Measurements from ENCODE around the gene FBXO41. TPM values are rescaled to one million over a fixed set of nuclear protein-coding genes. Genes with fewer than 3 reads are reported as not detected.

FBXO41 gene
- total RNA-seq, 4 donors from 2014 or later, result 0.84 to 13.9 (median 4.4) TPM

GRCh38 chr2:73266061-73266901, 18.0 kb downstream of the FBXO41 start:
- 82 to 88% methylated on average over 16 to 26 of the region's 26 CpGs for WGBS, 2 donors
- Histone ChIP-seq H3K4me3 (no peak overlapping the region), H3K9me3 (no peaks in the 10 kb centered on the region), H3K4me1 (peaks cover 0 to 8% (median 3%) of the 10 kb centered on the region in 4 donors), H3K27ac (no peak overlapping the region), H3K27me3 (peaks cover 0 to 48% of the 10 kb centered on the region in 2 donors), H3K36me3 (no peaks in the 10 kb centered on the region)
- DNase-seq (ENCODE audit: low spot score in 2 of 2), result no peak
- TF ChIP-seq CTCF (IDR thresholded peaks at IDR 0.05) (no peak), POLR2A (IDR thresholded peaks at IDR 0.05) (no peak), EP300 (IDR thresholded peaks at IDR 0.05) (no peak)

- WGBS, 2 donors, result 83 to 88% methylated on average over 13 to 27 of the region's 28 CpGs
- Histone ChIP-seq H3K9me3 (no peaks in the 10 kb centered on the region), H3K27me3 (peaks cover 0 to 40% of the 10 kb centered on the region in 2 donors), H3K4me1 (peaks cover 0 to 8% (median 3%) of the 10 kb centered on the region in 4 donors), H3K4me3 (no peak overlapping the region), H3K36me3 (no peaks in the 10 kb centered on the region), H3K27ac (no peak overlapping the region)
- TF ChIP-seq CTCF (IDR thresholded peaks at IDR 0.05) (no peak), POLR2A (IDR thresholded peaks at IDR 0.05) (no peak), EP300 (IDR thresholded peaks at IDR 0.05) (no peak)
- DNase-seq (ENCODE audit: low spot score in 2 of 2), result no peak
Measured at GRCh38 chr2:73265298-73266060, 18.8 kb downstream of the FBXO41 start.

GRCh38 chr2:73264783-73265182, 19.5 kb downstream of the FBXO41 start:
- Histone ChIP-seq H3K27me3 (peaks cover 0 to 33% of the 10 kb centered on the region in 2 donors), H3K9me3 (no peaks in the 10 kb centered on the region), H3K36me3 (no peaks in the 10 kb centered on the region), H3K4me1 (peaks cover 0 to 8% (median 3%) of the 10 kb centered on the region in 4 donors), H3K4me3 (no peak overlapping the region), H3K27ac (no peak overlapping the region)
- TF ChIP-seq POLR2A (IDR thresholded peaks at IDR 0.05) (no peak), CTCF (IDR thresholded peaks at IDR 0.05) (no peak), EP300 (IDR thresholded peaks at IDR 0.05) (no peak)
- no peak for DNase-seq (ENCODE audit: low spot score in 2 of 2)
- 65 to 82% methylated on average over 4 of the region's 4 CpGs for WGBS, 2 donors

GRCh38 chr2:73264332-73264606, 20.0 kb downstream of the FBXO41 start:
- Histone ChIP-seq H3K9me3 (no peaks in the 10 kb centered on the region), H3K4me1 (peaks cover 0 to 8% (median 3%) of the 10 kb centered on the region in 4 donors), H3K36me3 (no peaks in the 10 kb centered on the region), H3K27ac (no peak overlapping the region), H3K27me3 (peaks cover 0 to 30% of the 10 kb centered on the region in 2 donors), H3K4me3 (no peak overlapping the region)
- 79 to 88% methylated on average over 10 to 12 of the region's 15 CpGs for WGBS, 2 donors
- TF ChIP-seq CTCF (IDR thresholded peaks at IDR 0.05) (no peak), EP300 (IDR thresholded peaks at IDR 0.05) (no peak), POLR2A (IDR thresholded peaks at IDR 0.05) (no peak)
- DNase-seq (ENCODE audit: low spot score in 2 of 2), result no peak

Measured in tibial nerve (tissue), 4 donors.